HepG2 (cell line): ENCODE data around the gene LIME1. TPM values are rescaled to one million over a fixed set of nuclear protein-coding genes. Genes with fewer than 3 reads are reported as not detected.

Experiments
- ATF2 ChIP-seq: sonication (generic); formaldehyde crosslinking; IDR thresholded peaks from 2 replicates; pipeline ENCODE4 v1.4.0; 2020; ENCODE audit warnings: missing genetic modification reagents
- ERF ChIP-seq: IDR thresholded peaks from 2 replicates; pipeline ENCODE4 v1.6.1; 2018; ENCODE audit warnings: missing biosample characterization, missing genetic modification reagents
- FLYWCH1 ChIP-seq: sonication (generic); formaldehyde crosslinking; IDR thresholded peaks from 2 replicates; pipeline ENCODE4 v1.8.1; 2023; ENCODE audit warnings: mild to moderate bottlenecking, missing genetic modification reagents
- FUBP1 ChIP-seq: sonication (generic); formaldehyde crosslinking; IDR thresholded peaks from 2 replicates; pipeline ENCODE4 v1.5.1; 2020; ENCODE audit warnings: missing genetic modification reagents, mild to moderate bottlenecking, borderline replicate concordance
- HDAC1 ChIP-seq: sonication (generic); formaldehyde crosslinking; IDR thresholded peaks from 2 replicates; pipeline ENCODE4 v1.5.1; 2020; ENCODE audit warnings: mild to moderate bottlenecking, missing genetic modification reagents
- HIVEP1 ChIP-seq: sonication (generic); formaldehyde crosslinking; IDR thresholded peaks from 2 replicates; pipeline ENCODE4 v1.4.0; 2020; ENCODE audit warnings: mild to moderate bottlenecking, missing genetic modification reagents
- HNF4G ChIP-seq, 2 experiments: sonication (generic) in 1 of 2; formaldehyde crosslinking in 1 of 2; IDR thresholded peaks; 2 replicates each; pipeline versions ENCODE4 v1.4.0 to v1.6.1; 2011 to 2020; ENCODE audit warnings: borderline replicate concordance in 2 of 2, low read depth in 2 of 2, mild to moderate bottlenecking in 2 of 2, low read length in 1 of 2, missing genetic modification reagents in 1 of 2, moderate library complexity in 1 of 2
- HNRNPLL ChIP-seq: fragments of 200-400 bp; formaldehyde crosslinking; IDR thresholded peaks from 2 replicates; pipeline ENCODE4 v1.6.1; 2017; ENCODE audit warnings: mild to moderate bottlenecking, low read depth, low read length; ENCODE audit not compliant: poor library complexity, severe bottlenecking
- HOMEZ ChIP-seq: IDR thresholded peaks from 2 replicates; pipeline ENCODE4 v1.6.1; 2016; ENCODE audit warnings: low read depth
- PHF21A ChIP-seq: sonication (generic); formaldehyde crosslinking; IDR thresholded peaks from 2 replicates; pipeline ENCODE4 v1.5.0; 2020; ENCODE audit warnings: mild to moderate bottlenecking, missing genetic modification reagents
- PHF5A ChIP-seq: IDR thresholded peaks from one replicate; pipeline ENCODE4 v1.6.1; 2018; ENCODE audit warnings: low read depth, missing genetic modification reagents; ENCODE audit not compliant: unreplicated experiment
- PHF8 ChIP-seq: sonication (generic); formaldehyde crosslinking; IDR thresholded peaks from 2 replicates; pipeline ENCODE4 v1.5.0; 2020; ENCODE audit warnings: missing genetic modification reagents
- SALL1 ChIP-seq: sonication (generic); formaldehyde crosslinking; IDR thresholded peaks from 2 replicates; pipeline ENCODE4 v1.8.0; 2022; ENCODE audit warnings: mild to moderate bottlenecking, missing genetic modification reagents
- TMF1 ChIP-seq: sonication (generic); formaldehyde crosslinking; IDR thresholded peaks from 2 replicates; pipeline ENCODE4 v1.8.1; 2022; ENCODE audit warnings: low read depth, missing genetic modification reagents
- ZBTB7B ChIP-seq: sonication (generic); formaldehyde crosslinking; IDR thresholded peaks from 2 replicates; pipeline ENCODE4 v1.4.0; 2020; ENCODE audit warnings: missing genetic modification reagents
- ZHX1 ChIP-seq: sonication (generic); formaldehyde crosslinking; IDR thresholded peaks from 2 replicates; pipeline ENCODE4 v1.8.1; 2022; ENCODE audit warnings: low read depth, mild to moderate bottlenecking, missing genetic modification reagents
- ZMYM3 ChIP-seq: sonication (generic); formaldehyde crosslinking; IDR thresholded peaks from 2 replicates; pipeline ENCODE4 v1.5.1; 2020; ENCODE audit warnings: mild to moderate bottlenecking, missing genetic modification reagents
- ZNF451 ChIP-seq: sonication (generic); formaldehyde crosslinking; IDR thresholded peaks from 2 replicates; pipeline ENCODE4 v1.5.0; 2020; ENCODE audit warnings: mild to moderate bottlenecking, missing genetic modification reagents
- ZNF598 ChIP-seq: sonication (generic); formaldehyde crosslinking; IDR thresholded peaks from 2 replicates; pipeline ENCODE4 v1.5.1; 2020; ENCODE audit warnings: mild to moderate bottlenecking, missing genetic modification reagents, borderline replicate concordance
- ZNF720 ChIP-seq: sonication (generic); formaldehyde crosslinking; IDR thresholded peaks from 2 replicates; pipeline ENCODE4 v1.4.0; 2020; ENCODE audit warnings: missing genetic modification reagents
- ZNF883 ChIP-seq: sonication (generic); formaldehyde crosslinking; IDR thresholded peaks from 2 replicates; pipeline ENCODE4 v1.5.1; 2020; ENCODE audit warnings: mild to moderate bottlenecking, missing genetic modification reagents; ENCODE audit errors: not compliant biosample characterization
- polyA plus RNA-seq, 8 experiments: library from polyadenylated mRNA; depleted of rRNA in 3 of 8; stranded (reverse) in 7 of 8; unstranded in 1 of 8; fragments of >200 nt; fragmentation: Illumina TruSeq in 4 of 8; extraction: Trizol in 4 of 8; gene quantifications; 2 replicates each; pipeline versions ENCODE4 v1.2.1 to v1.2.3, GENCODE V29; 2011 to 2016; ENCODE audit warnings: low read depth in 4 of 8, missing spikeins in 1 of 8, mixed read lengths in 1 of 8; ENCODE audit not compliant: insufficient read depth in 1 of 8
- total RNA-seq, 5 experiments: library from RNA; depleted of rRNA; stranded (reverse); fragments of >200 nt; fragmentation: Illumina TruSeq; extraction: Trizol; gene quantifications; 2 replicates each; pipeline ENCODE4 v1.2.3, GENCODE V29; 2016; ENCODE audit warnings: low read depth in 1 of 5

The LIME1 gene
- total and polyA plus RNA-seq, 2 of the 13 experiments (the other 11 are each of a cell fraction or from before 2014, with no cell fraction given), result 13.0 to 61.5 TPM

GRCh38 chr20:63734111-63734945 lies 2.1 kb upstream of the LIME1 start (continued):
- TF ChIP-seq ZHX1 (CRISPR knock-in tag), result peak; percentile 94; the same call in 1 of the 2 replicates
- TF ChIP-seq TMF1, result peak; percentile 75; the same call in 1 of the 2 replicates
- 0 out of 2 replicates have a peak, but pooled peaks have one; percentile 56 for TF ChIP-seq FLYWCH1 (CRISPR knock-in tag)
- TF ChIP-seq HOMEZ, result no peak
- peak; percentile 91 for TF ChIP-seq HDAC1 (CRISPR knock-in tag)
- 0 out of 2 replicates have a peak, but pooled peaks have one; percentile 35 for TF ChIP-seq FUBP1
- peak; percentile 83; the same call in 1 of the 2 replicates for TF ChIP-seq SALL1 (CRISPR knock-in tag)
- no peak for TF ChIP-seq ERF (CRISPR knock-in tag)
- TF ChIP-seq ZNF720 (CRISPR knock-in tag), result no peak
- no peak for TF ChIP-seq ATF2
- TF ChIP-seq HIVEP1 (CRISPR knock-in tag), result no peak
- no peak for TF ChIP-seq ZNF451 (CRISPR knock-in tag)
- no peak for TF ChIP-seq PHF8
- peak; percentile 42; the same call in 1 of the 2 replicates for TF ChIP-seq ZBTB7B
- no peak for TF ChIP-seq PHF5A
- TF ChIP-seq ZNF883 (CRISPR knock-in tag), result peak; percentile 63
- TF ChIP-seq ZMYM3 (CRISPR knock-in tag), result 0 out of 2 replicates have a peak, but pooled peaks have one; percentile 28
- peak; percentile 97 for TF ChIP-seq HNF4G (IDR thresholded peaks at IDR 0.05; ENCODE audit: borderline replicate concordance, low read depth, low read length)
- peak; percentile 83; the same call in 1 of the 2 replicates for TF ChIP-seq HNF4G (CRISPR knock-in tag; IDR thresholded peaks at IDR 0.05; ENCODE audit: borderline replicate concordance, low read depth)
- TF ChIP-seq ZNF598 (CRISPR knock-in tag), result 0 out of 2 replicates have a peak, but pooled peaks have one; percentile 48
- peak; percentile 3 for TF ChIP-seq HNRNPLL
- TF ChIP-seq PHF21A, result 0 out of 2 replicates have a peak, but pooled peaks have one; percentile 15
